H1 (cell line): ENCODE data around the gene SLC27A1. TPM values are rescaled to one million over a fixed set of nuclear protein-coding genes. Genes with fewer than 3 reads are reported as not detected.

Source experiments
- ASH2L ChIP-seq: fragments of 200-600, 300-600 bp; sonication (generic); IDR thresholded peaks from one replicate; pipeline ENCODE4 v1.7.1; 2017; ENCODE audit warnings: low read length
- CEBPB ChIP-seq: IDR thresholded peaks from 2 replicates; pipeline ENCODE4 v1.6.1; 2012; ENCODE audit warnings: low read depth, low read length
- CHD1 ChIP-seq: IDR thresholded peaks from 2 replicates; pipeline ENCODE4 v1.6.1; 2012; ENCODE audit warnings: low read depth, low read length, improper control_type of control experiment
- CREB1 ChIP-seq: IDR thresholded peaks from 2 replicates; pipeline ENCODE4 v1.6.1; 2012; ENCODE audit warnings: inconsistent platforms
- CTBP2 ChIP-seq: IDR thresholded peaks from 2 replicates; pipeline ENCODE4 v1.7.0; 2011; ENCODE audit warnings: borderline replicate concordance, mild to moderate bottlenecking, moderate library complexity, mixed read lengths, low read length; ENCODE audit not compliant: insufficient read depth, insufficient read length
- E2F6 ChIP-seq: IDR thresholded peaks from 2 replicates; pipeline ENCODE4 v1.6.1; 2012; ENCODE audit warnings: inconsistent platforms
- EP300 ChIP-seq, 2 experiments: IDR thresholded peaks; 1 replicate in 1 of 2; 2 replicates in 1 of 2; pipeline ENCODE4 v1.6.1; 2011 to 2012; ENCODE audit warnings: low read depth in 2 of 2, low read length in 2 of 2, mild to moderate bottlenecking in 2 of 2, borderline replicate concordance in 1 of 2, inconsistent platforms in 1 of 2, moderate library complexity in 1 of 2
- EZH2 ChIP-seq: fragments of 200-600 bp; sonication (generic); IDR thresholded peaks from 2 replicates; pipeline ENCODE4 v1.7.1; 2012; ENCODE audit warnings: low read depth, mild to moderate bottlenecking, moderate library complexity, low read length, inconsistent platforms; ENCODE audit not compliant: severe bottlenecking
- FOSL1 ChIP-seq: IDR thresholded peaks from 2 replicates; pipeline ENCODE4 v1.6.1; 2011; ENCODE audit warnings: mild to moderate bottlenecking, low read depth, low read length, moderate library complexity; ENCODE audit not compliant: insufficient read depth
- HDAC2 ChIP-seq, 2 experiments: fragments of 300-600 bp in 1 of 2; sonication (generic) in 1 of 2; IDR thresholded peaks; 2 replicates each; pipeline ENCODE4 v1.6.1; 2011 to 2012; ENCODE audit warnings: low read depth in 2 of 2, low read length in 2 of 2, mild to moderate bottlenecking in 2 of 2, moderate library complexity in 2 of 2, borderline replicate concordance in 1 of 2, inconsistent platforms in 1 of 2
- HDAC6 ChIP-seq: IDR thresholded peaks from one replicate; pipeline ENCODE4 v1.7.1; 2012; ENCODE audit warnings: low read depth, mild to moderate bottlenecking, inconsistent platforms, low read length, moderate library complexity
- KDM4A ChIP-seq: IDR thresholded peaks from one replicate; pipeline ENCODE4 v1.7.1; 2012; ENCODE audit warnings: low read depth, mild to moderate bottlenecking, moderate library complexity, low read length, inconsistent platforms; ENCODE audit not compliant: severe bottlenecking
- NANOG ChIP-seq: IDR thresholded peaks from 2 replicates; pipeline ENCODE4 v1.6.1; 2011; ENCODE audit warnings: low read length, low read depth, mild to moderate bottlenecking, inconsistent platforms; ENCODE audit not compliant: insufficient read depth, poor library complexity, severe bottlenecking
- POLR2A ChIP-seq, 2 experiments: IDR thresholded peaks; 1 replicate in 1 of 2; 2 replicates in 1 of 2; pipeline ENCODE4 v1.6.1; 2011; ENCODE audit warnings: low read depth in 2 of 2, low read length in 2 of 2, mild to moderate bottlenecking in 2 of 2; ENCODE audit errors: control extremely low read depth in 1 of 2
- RBBP5 ChIP-seq: IDR thresholded peaks from 2 replicates; pipeline ENCODE4 v1.7.1; 2012; ENCODE audit warnings: low read depth, mild to moderate bottlenecking, inconsistent platforms, low read length, moderate library complexity, borderline replicate concordance
- RFX5 ChIP-seq: IDR thresholded peaks from 2 replicates; pipeline ENCODE4 v1.6.1; 2011; ENCODE audit warnings: low read depth, low read length, improper control_type of control experiment, borderline replicate concordance
- RNF2 ChIP-seq: fragments of 200-900, 300-1000 bp; sonication (generic); IDR thresholded peaks from 2 replicates; pipeline ENCODE4 v1.7.1; 2016; ENCODE audit warnings: borderline replicate concordance, low read depth, mild to moderate bottlenecking, antibody characterized with exemption, low read length; ENCODE audit not compliant: poor library complexity, severe bottlenecking; ENCODE audit errors: missing control alignments
- SIX5 ChIP-seq: IDR thresholded peaks from 2 replicates; pipeline ENCODE4 v1.6.1; 2011; ENCODE audit warnings: mild to moderate bottlenecking, low read depth, low read length
- TAF1 ChIP-seq: IDR thresholded peaks from 2 replicates; pipeline ENCODE4 v1.6.1; 2011; ENCODE audit warnings: mild to moderate bottlenecking, low read depth, low read length
- TBP ChIP-seq: IDR thresholded peaks from 2 replicates; pipeline ENCODE4 v1.6.1; 2011; ENCODE audit warnings: low read depth, low read length, improper control_type of control experiment
- TCF12 ChIP-seq: IDR thresholded peaks from 2 replicates; pipeline ENCODE4 v1.6.1; 2011; ENCODE audit warnings: low read depth, mild to moderate bottlenecking, low read length
- TEAD4 ChIP-seq: IDR thresholded peaks from 2 replicates; pipeline ENCODE4 v1.6.1; 2012; ENCODE audit warnings: low read depth, low read length, inconsistent platforms, mixed read lengths
- YY1 ChIP-seq: IDR thresholded peaks from 2 replicates; pipeline ENCODE4 v1.6.1; 2011; ENCODE audit warnings: low read depth, mild to moderate bottlenecking, low read length
- ZNF274 ChIP-seq: IDR thresholded peaks from 2 replicates; pipeline ENCODE4 v1.7.0; 2012; ENCODE audit warnings: low read length, borderline replicate concordance; ENCODE audit errors: extremely low read depth
- polyA plus RNA-seq, 7 experiments: library from polyadenylated mRNA; depleted of rRNA in 3 of 7; stranded (reverse) in 5 of 7; unstranded in 2 of 7; fragments of >200 nt in 5 of 7; fragments of 200-250 nt in 2 of 7; gene quantifications; 1 replicate in 5 of 7; 2 replicates in 1 of 7; 4 replicates in 1 of 7; pipeline versions ENCODE4 v1.2.1 to v1.2.3, GENCODE V29; 2011 to 2013; ENCODE audit warnings: missing spikeins in 2 of 7, mixed read lengths in 2 of 7
- total RNA-seq: library from RNA; stranded (reverse); fragmentation: NEBNext Ultra II Directional; extraction: Animal tissue kit (Norgen Biotek cat#: 25700); gene quantifications from 2 replicates; pipeline ENCODE4 v1.2.1, GENCODE V29; 2021

SLC27A1 gene
- total and polyA plus RNA-seq, 2 of the 8 experiments (the other 6 are each of a cell fraction or from before 2014, with no cell fraction given), result 7.5 to 9.1 TPM

GRCh38 chr19:17470068-17470841, at the start of gene SLC27A1 (continued):
- TF ChIP-seq TBP, result peak; percentile 25; the same call in 1 of the 2 replicates
- no peak for TF ChIP-seq SIX5
- no peak for TF ChIP-seq CTBP2
- TF ChIP-seq RBBP5, result no peak
- no peak for TF ChIP-seq EP300 (IDR thresholded peaks at IDR 0.05; ENCODE audit: borderline replicate concordance in 1 of 2, low read depth in 2 of 2, low read length in 2 of 2)
- peak; percentile 22 for TF ChIP-seq ASH2L
- no peak for TF ChIP-seq CEBPB
- no peak for TF ChIP-seq TEAD4
- no peak for TF ChIP-seq RFX5
- no peak for TF ChIP-seq HDAC6
- no peak for TF ChIP-seq ZNF274
- TF ChIP-seq POLR2A (IDR thresholded peaks at IDR 0.05; ENCODE audit: control extremely low read depth in 1 of 2, low read depth in 2 of 2, low read length in 2 of 2), result peak in 1 of 2 experiments; percentile 54; a peak in 1 of 3 replicates
- TF ChIP-seq RNF2, result no peak
- no peak for TF ChIP-seq TCF12
- TF ChIP-seq HDAC2 (IDR thresholded peaks at IDR 0.05; ENCODE audit: borderline replicate concordance in 1 of 2, low read depth in 2 of 2, low read length in 2 of 2), result peak; percentile 81; a peak in 3 of 4 replicates
- TF ChIP-seq TAF1, result peak; percentile 43
- no peak for TF ChIP-seq NANOG
- TF ChIP-seq CHD1, result no peak
- TF ChIP-seq FOSL1, result no peak
- no peak for TF ChIP-seq E2F6
- no peak for TF ChIP-seq YY1
- TF ChIP-seq CREB1, result peak; percentile 77
- TF ChIP-seq EZH2, result no peak
- TF ChIP-seq KDM4A, result peak; percentile 85
